C4-2B (cell line): Measurements from ENCODE around the gene SLC38A5.

Experiments
- H3K27ac ChIP-seq: fragments of 450-650 bp; 2 replicates; pipeline ENCODE4 v1.5.1; 2017
- CTCF ChIP-seq: fragments of 450-650 bp; conservative IDR thresholded peaks from 2 replicates; pipeline ENCODE4 v1.5.1; 2017; ENCODE audit warnings: mild to moderate bottlenecking
- ZFX ChIP-seq: fragments of 450-650 bp; IDR thresholded peaks from 2 replicates; pipeline ENCODE4 v1.6.1; 2017

Gene SLC38A5

DNA sequence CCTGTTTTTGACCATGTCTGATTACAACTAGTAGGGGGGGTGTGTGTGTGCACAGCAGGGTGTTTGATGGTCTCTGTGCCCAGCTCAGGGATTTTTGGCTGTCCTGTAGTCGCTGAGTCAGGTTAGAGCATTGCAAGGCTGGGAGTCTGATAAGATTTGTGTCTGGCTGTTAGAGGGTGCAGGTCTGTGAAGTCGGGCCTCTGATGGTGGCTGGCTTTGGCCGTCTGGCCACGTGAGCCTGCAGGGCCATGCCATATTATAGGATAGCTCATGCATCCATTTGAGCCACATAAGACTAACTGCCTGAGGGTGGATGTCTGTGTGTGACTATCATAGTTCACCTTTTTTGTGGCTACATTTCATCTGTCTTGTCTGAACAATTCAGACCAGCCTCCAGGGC is 43.6 kb upstream of the SLC38A5 start:
- no peak for TF ChIP-seq ZFX
- TF ChIP-seq CTCF, result no peak
- no peak overlapping the region for H3K27ac ChIP-seq

DNA sequence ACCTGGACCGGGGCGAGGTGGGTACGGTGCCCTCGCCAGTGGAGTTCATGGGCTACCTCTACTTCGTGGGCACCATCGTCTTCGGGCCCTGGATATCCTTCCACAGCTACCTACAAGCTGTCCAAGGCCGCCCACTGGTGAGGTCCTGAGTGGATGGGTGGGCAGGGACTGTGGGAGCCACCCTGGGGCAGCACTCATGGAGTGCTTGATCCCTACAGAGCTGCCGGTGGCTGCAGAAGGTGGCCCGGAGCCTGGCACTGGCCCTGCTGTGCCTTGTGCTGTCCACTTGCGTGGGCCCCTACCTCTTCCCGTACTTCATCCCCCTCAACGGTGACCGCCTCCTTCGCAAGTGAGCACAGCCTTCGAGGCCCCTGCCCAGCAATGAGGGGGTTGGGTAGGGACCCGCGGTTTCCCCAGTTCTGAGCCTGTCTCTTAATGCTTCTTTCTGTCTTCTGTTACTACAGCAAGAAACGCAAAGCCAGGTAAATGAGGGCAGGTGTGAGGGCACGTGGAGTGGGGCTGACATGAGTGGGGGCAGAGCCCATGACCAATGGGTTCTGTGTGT is 42.4 kb upstream of the SLC38A5 start:
- TF ChIP-seq CTCF, result no peak
- no peak for TF ChIP-seq ZFX
- no peak overlapping the region for H3K27ac ChIP-seq

DNA sequence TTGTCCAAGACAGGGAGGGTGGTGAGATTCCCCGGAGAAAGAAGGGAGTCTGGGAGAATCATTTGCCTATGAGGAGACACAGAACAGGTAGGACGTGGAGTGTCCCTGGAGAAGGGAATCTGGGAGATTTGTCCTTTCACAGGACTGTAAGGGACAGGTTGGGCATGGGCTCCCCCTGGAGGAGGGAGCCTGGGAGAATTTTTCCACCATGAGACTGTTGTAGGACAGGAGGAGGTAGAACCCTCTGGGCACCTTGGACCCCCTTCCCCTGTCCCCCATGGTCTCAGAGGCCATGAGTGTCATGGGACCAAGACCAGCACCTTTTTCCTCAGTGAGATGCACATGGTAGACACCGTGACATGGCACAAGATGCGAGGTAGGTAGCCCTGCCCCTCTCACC is 41.5 kb upstream of the SLC38A5 start:
- no peak for TF ChIP-seq ZFX
- peak; percentile 45 for TF ChIP-seq CTCF
- H3K27ac ChIP-seq, result no peak overlapping the region

GRCh38 chrX:48509619-48510018 is 39.6 kb upstream of the SLC38A5 start:
- TF ChIP-seq ZFX, result no peak
- peak overlapping the region; percentile 67; the same call in 1 of the 2 replicates for H3K27ac ChIP-seq

- no peak for TF ChIP-seq CTCF
- TF ChIP-seq ZFX, result no peak
- H3K27ac ChIP-seq, result peak overlapping the region; percentile 67
These were observed 39.2 kb upstream of the SLC38A5 start for GRCh38 chrX:48509245-48509590.

DNA sequence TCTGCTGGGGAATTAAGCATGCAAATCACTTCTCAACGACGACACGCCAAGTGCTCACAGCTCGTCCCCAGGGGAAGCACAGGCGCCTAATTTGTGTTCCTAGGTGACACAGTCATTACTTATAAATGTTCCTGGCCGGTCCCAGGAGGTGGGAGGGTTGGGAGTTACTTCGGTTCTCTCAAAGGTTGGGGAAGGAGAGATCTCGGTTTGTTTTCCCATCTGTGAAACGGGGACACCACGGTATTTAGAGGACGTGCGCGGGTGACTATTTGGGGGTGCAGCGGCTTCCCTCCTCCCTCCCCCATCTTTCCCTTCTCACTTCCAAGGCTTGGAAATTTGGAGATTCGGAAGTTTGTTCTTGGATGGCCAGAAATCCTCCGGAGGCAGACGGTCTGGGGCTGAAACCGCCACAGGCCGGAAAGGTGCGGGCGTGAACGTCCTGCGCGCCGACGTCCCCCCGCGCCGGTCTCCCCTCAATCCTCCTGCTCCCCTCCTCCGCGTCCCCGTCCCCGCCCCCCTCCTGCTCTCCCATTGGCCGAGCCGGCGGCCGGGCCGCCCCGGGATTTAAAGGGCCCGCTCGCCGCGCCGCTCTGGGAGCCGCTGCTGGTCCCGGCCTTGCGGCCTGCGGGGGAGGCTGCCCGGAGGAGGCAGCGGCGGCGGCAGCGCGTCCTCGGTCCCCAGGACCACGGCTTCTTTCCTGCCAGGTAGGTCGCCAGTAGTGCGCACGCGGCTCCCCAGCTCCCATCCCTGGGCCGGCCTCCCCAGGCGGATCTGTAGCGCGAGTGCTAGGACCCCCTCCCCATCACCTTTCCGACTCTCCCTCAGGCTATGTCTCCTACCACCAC is 38.6 kb upstream of the SLC38A5 start, which contains the start of gene PORCN:
Gene PORCN, plus strand, starts transcription at position 593 of the 845 bp plus-strand sequence. CDS start 829 bp downstream, outside the sequence.
- H3K27ac ChIP-seq, result peak within 1 kb of the TSS; percentile 67
- peak; percentile 41; the same call in 1 of the 2 replicates for TF ChIP-seq ZFX
- no peak for TF ChIP-seq CTCF

GRCh38 chrX:48507246-48507645 is 37.2 kb upstream of the SLC38A5 start:
- H3K27ac ChIP-seq, result no peak overlapping the region
- TF ChIP-seq ZFX, result no peak

DNA sequence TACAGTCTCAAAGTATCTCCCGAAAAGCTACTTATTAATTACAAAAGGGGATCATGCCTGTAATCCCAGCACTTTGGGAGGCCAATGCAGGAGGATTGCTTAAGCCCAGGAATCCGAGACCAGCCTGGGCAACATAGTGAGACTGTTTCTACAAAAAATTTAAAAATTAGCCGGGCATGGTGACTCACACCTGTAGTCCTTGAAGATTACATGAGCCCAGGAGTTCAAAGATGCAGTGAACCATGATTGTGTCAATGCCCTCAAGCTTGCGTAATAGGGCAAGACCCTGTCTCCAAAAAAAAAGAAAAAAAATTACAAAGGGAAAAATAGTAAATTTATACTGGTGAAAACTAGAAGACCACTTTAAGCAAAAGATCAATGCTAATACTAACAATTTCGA is 35.4 kb upstream of the SLC38A5 start:
- TF ChIP-seq CTCF (no peak), ZFX (no peak)
- H3K27ac ChIP-seq, result no peak overlapping the region
